ENCODE results near the gene PXYLP1.
A peak's percentile ranks its signal among the peaks of the same experiment; 100 is the strongest.

The PXYLP1 gene

GRCh38 chr3:141248064-141248463, 16.4 kb downstream of the PXYLP1 start:
- no peak overlapping the region for H4K91ac ChIP-seq (ENCODE audit: low read depth, low read length, poor library complexity)
- H2BK120ac ChIP-seq (ENCODE audit: low read depth, low read length), result no peak overlapping the region
- no peaks in the 10 kb centered on the region for H3K27me3 ChIP-seq (ENCODE audit: control insufficient read depth in 3 of 3, insufficient read depth in 3 of 3, low read depth in 1 of 3, low read length in 3 of 3)
- no peak overlapping the region for H2AK5ac ChIP-seq (ENCODE audit: low read depth, low read length)
- peaks cover 3 to 33% of the 10 kb centered on the region in 2 donors for H3K36me3 ChIP-seq (replicated peaks in 1 of 2; ENCODE audit: control insufficient read depth in 2 of 2, insufficient read depth in 2 of 2, low read length in 2 of 2)
- peaks cover 3% of the 10 kb centered on the region for H3K79me1 ChIP-seq (ENCODE audit: low read depth, low read length)
- no peak overlapping the region for H3K23ac ChIP-seq (ENCODE audit: low read depth, low read length, poor library complexity)
- no peak overlapping the region for H2BK5ac ChIP-seq (ENCODE audit: low read length)
- no peaks in the 10 kb centered on the region for H3K9me3 ChIP-seq (replicated peaks in 1 of 2; ENCODE audit: control insufficient read depth in 2 of 2, insufficient read depth in 1 of 2, low read depth in 1 of 2, low read length in 2 of 2)
- no peak overlapping the region for H3K18ac ChIP-seq (ENCODE audit: low read length)
- no peak overlapping the region for H4K8ac ChIP-seq (ENCODE audit: low read depth, low read length)
- H3K4me3 ChIP-seq (ENCODE audit: low read length in 2 of 2), result no peak overlapping the region
- H3K9ac ChIP-seq (ENCODE audit: low read depth, low read length, poor library complexity), result no peak overlapping the region
- no peak overlapping the region for H2BK12ac ChIP-seq (ENCODE audit: low read length)
- no peak overlapping the region for H3K14ac ChIP-seq (ENCODE audit: low read length)
- peaks cover 0 to 5% of the 10 kb centered on the region in 2 donors for H3K4me1 ChIP-seq (ENCODE audit: control insufficient read depth in 2 of 2, insufficient read depth in 1 of 2, low read depth in 1 of 2, low read length in 2 of 2)
- no peak overlapping the region for H3K4ac ChIP-seq (ENCODE audit: low read length)
- H3K27ac ChIP-seq (replicated peaks; ENCODE audit: low read length), result no peak overlapping the region
- WGBS, 2 donors (ENCODE audit: extremely low coverage in 2 of 2, insufficient read length in 2 of 2, insufficient replicate concordance in 1 of 2), result no CpG with 5 or more reads among the region's 5 CpGs
- no peak overlapping the region for H2AFZ ChIP-seq (ENCODE audit: low read length)
- no peak for DNase-seq (ENCODE audit: low spot score)
- H3K4me2 ChIP-seq (ENCODE audit: insufficient read depth, low read length, poor library complexity, severe bottlenecking), result no peak overlapping the region
- H2BK15ac ChIP-seq (ENCODE audit: low read length), result no peak overlapping the region

DNA sequence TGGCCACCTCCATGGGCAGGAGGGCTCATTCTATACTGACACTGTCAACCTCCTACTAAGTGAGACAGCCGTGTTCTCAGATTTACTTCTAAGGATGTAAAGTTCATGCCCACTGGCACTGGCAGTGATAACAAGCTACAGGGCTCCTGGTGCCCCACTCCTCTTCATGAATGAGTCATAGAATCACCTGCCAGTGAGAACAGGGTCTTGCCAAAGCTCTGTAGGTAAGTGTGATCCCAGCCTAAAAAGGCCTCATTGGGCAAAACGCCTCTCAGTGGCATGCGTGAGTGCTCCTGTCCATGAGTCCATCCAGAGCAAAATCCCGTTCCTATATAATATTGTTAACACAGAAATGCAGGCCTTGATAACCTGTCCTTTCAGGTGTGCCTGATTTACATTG, 17.4 kb downstream of the PXYLP1 start:
- Histone ChIP-seq H3K9ac (ENCODE audit: low read depth, low read length, poor library complexity) (no peak overlapping the region), H4K8ac (ENCODE audit: low read depth, low read length) (no peak overlapping the region), H3K79me1 (ENCODE audit: low read depth, low read length) (peaks cover 3% of the 10 kb centered on the region), H3K36me3 (replicated peaks in 1 of 2; ENCODE audit: control insufficient read depth in 2 of 2, insufficient read depth in 2 of 2, low read length in 2 of 2) (peaks cover 3 to 30% of the 10 kb centered on the region in 2 donors), H4K91ac (ENCODE audit: low read depth, low read length, poor library complexity) (no peak overlapping the region), H2AK5ac (ENCODE audit: low read depth, low read length) (no peak overlapping the region), H3K23ac (ENCODE audit: low read depth, low read length, poor library complexity) (peak overlapping the region; percentile 17), H3K4me2 (ENCODE audit: insufficient read depth, low read length, poor library complexity, severe bottlenecking) (no peak overlapping the region), H3K9me3 (replicated peaks in 1 of 2; ENCODE audit: control insufficient read depth in 2 of 2, insufficient read depth in 1 of 2, low read depth in 1 of 2, low read length in 2 of 2) (no peaks in the 10 kb centered on the region), H2BK5ac (ENCODE audit: low read length) (no peak overlapping the region), H2BK12ac (ENCODE audit: low read length) (no peak overlapping the region), H3K18ac (ENCODE audit: low read length) (no peak overlapping the region), H2AFZ (ENCODE audit: low read length) (no peak overlapping the region), H3K27me3 (ENCODE audit: control insufficient read depth in 3 of 3, insufficient read depth in 3 of 3, low read depth in 1 of 3, low read length in 3 of 3) (no peaks in the 10 kb centered on the region), H2BK120ac (ENCODE audit: low read depth, low read length) (no peak overlapping the region), H3K4me3 (ENCODE audit: low read length in 2 of 2) (no peak overlapping the region), H3K4me1 (ENCODE audit: control insufficient read depth in 2 of 2, insufficient read depth in 1 of 2, low read depth in 1 of 2, low read length in 2 of 2) (no peaks in the 10 kb centered on the region), H3K4ac (ENCODE audit: low read length) (no peak overlapping the region), H3K14ac (ENCODE audit: low read length) (no peak overlapping the region), H3K27ac (replicated peaks; ENCODE audit: low read length) (no peak overlapping the region), H2BK15ac (ENCODE audit: low read length) (no peak overlapping the region)
- no peak for DNase-seq (ENCODE audit: low spot score)
- no CpG with 5 or more reads among the region's 4 CpGs for WGBS, 2 donors (ENCODE audit: extremely low coverage in 2 of 2, insufficient read length in 2 of 2, insufficient replicate concordance in 1 of 2)

- peaks cover 3% of the 10 kb centered on the region for H3K79me1 ChIP-seq (ENCODE audit: low read depth, low read length)
Measured at GRCh38 chr3:141250342-141250741, 18.7 kb downstream of the PXYLP1 start.

DNA sequence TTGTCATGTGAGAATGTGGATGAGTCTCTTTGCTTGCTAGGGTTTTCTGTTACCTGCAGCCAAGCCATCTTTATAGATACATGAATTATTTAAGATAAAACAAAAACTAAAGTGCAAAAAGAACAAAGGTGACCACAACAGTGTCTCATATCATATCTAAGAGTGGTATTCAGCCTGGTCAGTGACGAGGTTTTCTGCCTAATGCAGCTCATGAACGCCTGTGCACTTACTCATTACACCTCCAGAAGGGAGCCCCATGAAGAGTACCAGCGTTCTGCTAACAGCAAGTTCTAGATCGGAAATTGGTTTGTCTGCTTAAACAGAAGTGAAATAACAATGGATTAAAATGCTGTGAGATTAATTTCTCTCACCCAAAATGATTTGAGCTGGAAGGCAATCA, 19.2 kb downstream of the PXYLP1 start:
- peaks cover 0 to 1% of the 10 kb centered on the region in 2 donors for H3K4me1 ChIP-seq (ENCODE audit: control insufficient read depth in 2 of 2, insufficient read depth in 1 of 2, low read depth in 1 of 2, low read length in 2 of 2)
- H4K8ac ChIP-seq (ENCODE audit: low read depth, low read length), result no peak overlapping the region
- H3K9ac ChIP-seq (ENCODE audit: low read depth, low read length, poor library complexity), result no peak overlapping the region
- H2BK12ac ChIP-seq (ENCODE audit: low read length), result no peak overlapping the region
- H2AFZ ChIP-seq (ENCODE audit: low read length), result no peak overlapping the region
- H3K23ac ChIP-seq (ENCODE audit: low read depth, low read length, poor library complexity), result no peak overlapping the region
- no peak overlapping the region for H3K18ac ChIP-seq (ENCODE audit: low read length)
- no peak overlapping the region for H3K14ac ChIP-seq (ENCODE audit: low read length)
- H3K4me3 ChIP-seq (ENCODE audit: low read length in 2 of 2), result no peak overlapping the region
- peaks cover 3 to 30% of the 10 kb centered on the region in 2 donors for H3K36me3 ChIP-seq (replicated peaks in 1 of 2; ENCODE audit: control insufficient read depth in 2 of 2, insufficient read depth in 2 of 2, low read length in 2 of 2)
- WGBS, 2 donors (ENCODE audit: extremely low coverage in 2 of 2, insufficient read length in 2 of 2, insufficient replicate concordance in 1 of 2), result no CpG with 5 or more reads among the region's 4 CpGs
- DNase-seq (ENCODE audit: low spot score), result no peak
- no peak overlapping the region for H3K4me2 ChIP-seq (ENCODE audit: insufficient read depth, low read length, poor library complexity, severe bottlenecking)
- H2AK5ac ChIP-seq (ENCODE audit: low read depth, low read length), result no peak overlapping the region
- H3K27ac ChIP-seq (replicated peaks; ENCODE audit: low read length), result no peak overlapping the region
- H3K9me3 ChIP-seq (replicated peaks in 1 of 2; ENCODE audit: control insufficient read depth in 2 of 2, insufficient read depth in 1 of 2, low read depth in 1 of 2, low read length in 2 of 2), result no peaks in the 10 kb centered on the region
- no peak overlapping the region for H2BK15ac ChIP-seq (ENCODE audit: low read length)
- no peak overlapping the region for H3K4ac ChIP-seq (ENCODE audit: low read length)
- H3K79me1 ChIP-seq (ENCODE audit: low read depth, low read length), result peaks cover 3% of the 10 kb centered on the region
- H2BK5ac ChIP-seq (ENCODE audit: low read length), result no peak overlapping the region
- H4K91ac ChIP-seq (ENCODE audit: low read depth, low read length, poor library complexity), result no peak overlapping the region
- H2BK120ac ChIP-seq (ENCODE audit: low read depth, low read length), result no peak overlapping the region
- no peaks in the 10 kb centered on the region for H3K27me3 ChIP-seq (ENCODE audit: control insufficient read depth in 3 of 3, insufficient read depth in 3 of 3, low read depth in 1 of 3, low read length in 3 of 3)

More at GRCh38 chr3:141250342-141250741, 18.7 kb downstream of the PXYLP1 start:
- Histone ChIP-seq H3K9ac (ENCODE audit: low read depth, low read length, poor library complexity) (no peak overlapping the region), H3K23ac (ENCODE audit: low read depth, low read length, poor library complexity) (no peak overlapping the region), H3K4me1 (ENCODE audit: control insufficient read depth in 2 of 2, insufficient read depth in 1 of 2, low read depth in 1 of 2, low read length in 2 of 2) (no peaks in the 10 kb centered on the region), H2BK120ac (ENCODE audit: low read depth, low read length) (no peak overlapping the region), H4K91ac (ENCODE audit: low read depth, low read length, poor library complexity) (no peak overlapping the region), H2BK5ac (ENCODE audit: low read length) (no peak overlapping the region), H3K14ac (ENCODE audit: low read length) (no peak overlapping the region), H2AK5ac (ENCODE audit: low read depth, low read length) (no peak overlapping the region), H3K9me3 (replicated peaks in 1 of 2; ENCODE audit: control insufficient read depth in 2 of 2, insufficient read depth in 1 of 2, low read depth in 1 of 2, low read length in 2 of 2) (no peaks in the 10 kb centered on the region), H3K4me3 (ENCODE audit: low read length in 2 of 2) (no peak overlapping the region), H3K18ac (ENCODE audit: low read length) (no peak overlapping the region), H3K27ac (replicated peaks; ENCODE audit: low read length) (no peak overlapping the region), H4K8ac (ENCODE audit: low read depth, low read length) (no peak overlapping the region), H2BK15ac (ENCODE audit: low read length) (no peak overlapping the region), H2BK12ac (ENCODE audit: low read length) (no peak overlapping the region), H3K27me3 (ENCODE audit: control insufficient read depth in 3 of 3, insufficient read depth in 3 of 3, low read depth in 1 of 3, low read length in 3 of 3) (no peaks in the 10 kb centered on the region), H2AFZ (ENCODE audit: low read length) (no peak overlapping the region), H3K4ac (ENCODE audit: low read length) (no peak overlapping the region), H3K36me3 (replicated peaks in 1 of 2; ENCODE audit: control insufficient read depth in 2 of 2, insufficient read depth in 2 of 2, low read length in 2 of 2) (peaks cover 3 to 30% of the 10 kb centered on the region in 2 donors), H3K4me2 (ENCODE audit: insufficient read depth, low read length, poor library complexity, severe bottlenecking) (no peak overlapping the region)
- no peak for DNase-seq (ENCODE audit: low spot score)
- WGBS, 2 donors (ENCODE audit: extremely low coverage in 2 of 2, insufficient read length in 2 of 2, insufficient replicate concordance in 1 of 2), result no CpG with 5 or more reads among the region's 5 CpGs
